OCI-LY7 (cell line): ENCODE results near the gene UFD1.

Experiments used
- EZH2phosphoT487 ChIP-seq: fragments of 200-600 bp; sonication (generic); IDR thresholded peaks from 2 replicates; pipeline ENCODE4 v1.6.1; 2018; ENCODE audit warnings: low read depth, borderline replicate concordance, mild to moderate bottlenecking, mixed run types, antibody characterized with exemption, low read length, moderate library complexity, mixed read lengths
- TF ChIP-seq, protein P1 (sequence below): fragments of 200-600 bp; sonication (generic); conservative IDR thresholded peaks from 2 replicates; pipeline ENCODE4 v1.5.1; 2014; ENCODE audit warnings: mild to moderate bottlenecking, antibody characterized with exemption, low read length, moderate library complexity, mixed read lengths

- TF ChIP-seq, protein P1, sequence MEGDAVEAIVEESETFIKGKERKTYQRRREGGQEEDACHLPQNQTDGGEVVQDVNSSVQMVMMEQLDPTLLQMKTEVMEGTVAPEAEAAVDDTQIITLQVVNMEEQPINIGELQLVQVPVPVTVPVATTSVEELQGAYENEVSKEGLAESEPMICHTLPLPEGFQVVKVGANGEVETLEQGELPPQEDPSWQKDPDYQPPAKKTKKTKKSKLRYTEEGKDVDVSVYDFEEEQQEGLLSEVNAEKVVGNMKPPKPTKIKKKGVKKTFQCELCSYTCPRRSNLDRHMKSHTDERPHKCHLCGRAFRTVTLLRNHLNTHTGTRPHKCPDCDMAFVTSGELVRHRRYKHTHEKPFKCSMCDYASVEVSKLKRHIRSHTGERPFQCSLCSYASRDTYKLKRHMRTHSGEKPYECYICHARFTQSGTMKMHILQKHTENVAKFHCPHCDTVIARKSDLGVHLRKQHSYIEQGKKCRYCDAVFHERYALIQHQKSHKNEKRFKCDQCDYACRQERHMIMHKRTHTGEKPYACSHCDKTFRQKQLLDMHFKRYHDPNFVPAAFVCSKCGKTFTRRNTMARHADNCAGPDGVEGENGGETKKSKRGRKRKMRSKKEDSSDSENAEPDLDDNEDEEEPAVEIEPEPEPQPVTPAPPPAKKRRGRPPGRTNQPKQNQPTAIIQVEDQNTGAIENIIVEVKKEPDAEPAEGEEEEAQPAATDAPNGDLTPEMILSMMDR: no peak
- TF ChIP-seq EZH2phosphoT487: no peak
These were observed 40.3 kb upstream of the UFD1 start for GRCh38 chr22:19519041-19519926.
